SK-N-MC (cell line): Measurements from ENCODE around the gene SZT2.

Source experiments
- EZH2 ChIP-seq: fragments of 200-600 bp; sonication (generic); IDR thresholded peaks from one replicate; pipeline ENCODE4 v1.6.1; 2017; ENCODE audit warnings: antibody characterized with exemption
- POLR2AphosphoS5 ChIP-seq: IDR thresholded peaks from 2 replicates; pipeline ENCODE4 v1.6.1; 2012; ENCODE audit warnings: mild to moderate bottlenecking, low read depth, low read length, borderline replicate concordance

GRCh38 chr1:43493661-43494450, 104.2 kb downstream of the SZT2 start:
- TF ChIP-seq POLR2AphosphoS5 (no peak), EZH2 (no peak)
